Nephron (organoid): ENCODE measurements around the gene UNC13B.
"Not testable (repeated sequence)": the region's sequence is repeated elsewhere in the genome, so short reads cannot be mapped to it uniquely, and the experiment has no call there.

Source experiments
- H3K27ac Mint-ChIP-seq, 3 experiments: 2 replicates each; pipeline ENCODE4 v1.8.0; 2020; ENCODE audit warnings: mixed read lengths in 3 of 3, mild to moderate bottlenecking in 2 of 3, moderate library complexity in 1 of 3
- H3K27me3 Mint-ChIP-seq: 2 replicates; pipeline ENCODE4 v1.8.0; 2021; ENCODE audit warnings: low read depth, mild to moderate bottlenecking, moderate library complexity, mixed read lengths
- H3K36me3 Mint-ChIP-seq: 2 replicates; pipeline ENCODE4 v1.8.0; 2020; ENCODE audit warnings: low read depth, mixed read lengths
- H3K4me1 Mint-ChIP-seq: 2 replicates; pipeline ENCODE4 v1.8.0; 2020; ENCODE audit warnings: mixed read lengths
- H3K4me3 Mint-ChIP-seq, 3 experiments: 2 replicates each; pipeline ENCODE4 v1.8.0; 2020; ENCODE audit warnings: mild to moderate bottlenecking in 3 of 3, mixed read lengths in 3 of 3, moderate library complexity in 2 of 3
- H3K9me3 Mint-ChIP-seq: 2 replicates; pipeline ENCODE4 v1.8.0; 2020; ENCODE audit warnings: mixed read lengths
- TF ChIP-seq, protein P1 (sequence below), 3 experiments: fragments of 200-600 bp; sonication (generic); IDR thresholded peaks; one replicate each; pipeline ENCODE4 v1.5.0; 2021; ENCODE audit warnings: antibody characterized with exemption in 3 of 3; ENCODE audit not compliant: unreplicated experiment in 3 of 3

UNC13B gene

GRCh38 chr9:35172878-35173277, 11.1 kb downstream of the UNC13B start:
- Mint-ChIP-seq H3K4me3 (no peak overlapping the region), H3K9me3 (peaks cover 9% of the 10 kb centered on the region), H3K27me3 (no peaks in the 10 kb centered on the region), H3K27ac (no peak overlapping the region), H3K4me1 (no peaks in the 10 kb centered on the region), H3K36me3 (no peaks in the 10 kb centered on the region)
- TF ChIP-seq, protein P1, sequence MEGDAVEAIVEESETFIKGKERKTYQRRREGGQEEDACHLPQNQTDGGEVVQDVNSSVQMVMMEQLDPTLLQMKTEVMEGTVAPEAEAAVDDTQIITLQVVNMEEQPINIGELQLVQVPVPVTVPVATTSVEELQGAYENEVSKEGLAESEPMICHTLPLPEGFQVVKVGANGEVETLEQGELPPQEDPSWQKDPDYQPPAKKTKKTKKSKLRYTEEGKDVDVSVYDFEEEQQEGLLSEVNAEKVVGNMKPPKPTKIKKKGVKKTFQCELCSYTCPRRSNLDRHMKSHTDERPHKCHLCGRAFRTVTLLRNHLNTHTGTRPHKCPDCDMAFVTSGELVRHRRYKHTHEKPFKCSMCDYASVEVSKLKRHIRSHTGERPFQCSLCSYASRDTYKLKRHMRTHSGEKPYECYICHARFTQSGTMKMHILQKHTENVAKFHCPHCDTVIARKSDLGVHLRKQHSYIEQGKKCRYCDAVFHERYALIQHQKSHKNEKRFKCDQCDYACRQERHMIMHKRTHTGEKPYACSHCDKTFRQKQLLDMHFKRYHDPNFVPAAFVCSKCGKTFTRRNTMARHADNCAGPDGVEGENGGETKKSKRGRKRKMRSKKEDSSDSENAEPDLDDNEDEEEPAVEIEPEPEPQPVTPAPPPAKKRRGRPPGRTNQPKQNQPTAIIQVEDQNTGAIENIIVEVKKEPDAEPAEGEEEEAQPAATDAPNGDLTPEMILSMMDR (IDR thresholded peaks at IDR 0.05; ENCODE audit: unreplicated experiment in 3 of 3): no peak

- H3K4me1 Mint-ChIP-seq: no peaks in the 10 kb centered on the region
- peaks cover 25% of the 10 kb centered on the region for H3K9me3 Mint-ChIP-seq
- H3K27me3 Mint-ChIP-seq: no peaks in the 10 kb centered on the region
- peaks cover 12% of the 10 kb centered on the region for H3K36me3 Mint-ChIP-seq
- no peak overlapping the region for H3K4me3 Mint-ChIP-seq
- TF ChIP-seq, protein P1 (IDR thresholded peaks at IDR 0.05; ENCODE audit: unreplicated experiment in 3 of 3): no peak
- no peak overlapping the region for H3K27ac Mint-ChIP-seq
These were observed 15.7 kb downstream of the UNC13B start for GRCh38 chr9:35177520-35177919.

- no peaks in the 10 kb centered on the region for H3K27me3 Mint-ChIP-seq
- no peak overlapping the region for H3K4me3 Mint-ChIP-seq
- H3K9me3 Mint-ChIP-seq: peaks cover 25% of the 10 kb centered on the region
- TF ChIP-seq, protein P1 (IDR thresholded peaks at IDR 0.05; ENCODE audit: unreplicated experiment in 3 of 3): no peak
- H3K27ac Mint-ChIP-seq: no peak overlapping the region
- no peaks in the 10 kb centered on the region for H3K4me1 Mint-ChIP-seq
- H3K36me3 Mint-ChIP-seq: peaks cover 12% of the 10 kb centered on the region
These were observed 17.8 kb downstream of the UNC13B start for GRCh38 chr9:35179347-35180280.

GRCh38 chr9:35180801-35181200, 19.0 kb downstream of the UNC13B start:
- TF ChIP-seq, protein P1 (IDR thresholded peaks at IDR 0.05; ENCODE audit: unreplicated experiment in 3 of 3): no peak
- no peak overlapping the region for H3K4me3 Mint-ChIP-seq
- no peak overlapping the region for H3K27ac Mint-ChIP-seq
- H3K9me3 Mint-ChIP-seq: peaks cover 27% of the 10 kb centered on the region
- H3K27me3 Mint-ChIP-seq: no peaks in the 10 kb centered on the region
- no peaks in the 10 kb centered on the region for H3K4me1 Mint-ChIP-seq
- H3K36me3 Mint-ChIP-seq: peaks cover 23% of the 10 kb centered on the region

DNA sequence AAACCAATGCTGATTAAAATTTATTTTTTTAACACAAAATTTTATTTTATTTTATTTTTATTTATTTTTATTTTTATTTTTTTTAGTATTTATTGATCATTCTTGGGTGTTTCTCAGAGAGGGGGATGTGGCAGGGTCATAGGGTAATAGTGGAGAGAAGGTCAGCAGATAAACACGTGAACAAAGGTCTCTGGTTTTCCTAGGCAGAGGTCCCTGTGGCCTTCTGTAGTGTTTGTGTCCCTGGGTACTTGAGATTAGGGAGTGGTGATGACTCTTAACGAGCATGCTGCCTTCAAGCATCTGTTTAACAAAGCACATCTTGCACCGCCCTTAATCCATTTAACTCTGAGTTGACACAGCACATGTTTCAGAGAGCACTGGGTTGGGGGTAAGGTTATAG, 20.6 kb downstream of the UNC13B start:
- peaks cover 37% of the 10 kb centered on the region for H3K9me3 Mint-ChIP-seq
- H3K27me3 Mint-ChIP-seq, H3K4me1 Mint-ChIP-seq, H3K27ac Mint-ChIP-seq, H3K4me3 Mint-ChIP-seq: not testable (repeated sequence)
- peaks cover 33% of the 10 kb centered on the region for H3K36me3 Mint-ChIP-seq

GRCh38 chr9:35182996-35183754, 21.4 kb downstream of the UNC13B start:
- not testable (repeated sequence) for H3K4me3 Mint-ChIP-seq, H3K27ac Mint-ChIP-seq, H3K27me3 Mint-ChIP-seq, H3K4me1 Mint-ChIP-seq
- Mint-ChIP-seq H3K36me3 (peaks cover 33% of the 10 kb centered on the region), H3K9me3 (peaks cover 37% of the 10 kb centered on the region)

DNA sequence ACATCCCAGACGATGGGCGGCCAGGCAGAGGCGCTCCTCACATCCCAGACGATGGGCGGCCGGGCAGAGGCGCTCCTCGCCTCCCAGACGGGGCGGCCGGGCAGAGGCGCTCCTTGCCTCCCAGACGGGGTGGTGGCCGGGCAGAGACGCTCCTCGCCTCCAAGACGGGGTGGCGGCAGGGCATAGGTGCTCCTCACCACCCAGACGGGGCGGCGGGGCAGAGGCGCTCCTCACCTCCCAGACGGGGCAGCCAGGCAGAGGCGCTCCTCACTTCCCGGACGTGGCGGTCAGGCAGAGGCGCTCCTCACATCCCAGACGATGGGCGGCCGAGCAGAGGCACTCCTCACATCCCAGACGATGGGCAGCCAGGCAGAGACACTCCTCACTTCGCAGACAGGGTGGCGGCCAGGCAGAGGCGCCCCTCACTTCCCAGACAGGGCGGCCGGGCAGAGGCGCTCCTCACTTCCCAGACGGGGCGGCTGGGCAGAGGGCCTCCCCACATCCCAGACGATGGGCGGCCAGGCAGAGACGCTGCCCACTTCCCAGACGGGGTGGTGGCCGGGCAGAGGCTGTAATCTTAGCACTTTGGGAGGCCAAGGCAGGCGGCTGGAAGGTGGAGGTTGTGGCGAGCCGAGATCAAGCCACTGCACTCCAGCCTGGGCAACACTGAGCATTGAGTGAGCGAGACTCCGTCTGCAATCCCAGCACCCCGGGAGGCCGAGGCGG, 22.1 kb downstream of the UNC13B start:
- not testable (repeated sequence) for H3K4me1 Mint-ChIP-seq, H3K27me3 Mint-ChIP-seq, H3K4me3 Mint-ChIP-seq, H3K27ac Mint-ChIP-seq
- H3K9me3 Mint-ChIP-seq: peaks cover 40% of the 10 kb centered on the region
- peaks cover 33% of the 10 kb centered on the region for H3K36me3 Mint-ChIP-seq
